HG03571 (cell line): Measurements from ENCODE around the gene SLC25A5.
"Not testable (repeated sequence)": the region's sequence is repeated elsewhere in the genome, so short reads cannot be mapped to it uniquely, and the experiment has no call there.

ENCODE experiments used
- ATAC-seq: cut with Tn5 transposase; IDR thresholded peaks from one replicate; pipeline ENCODE4 v1.9.1; 2021; ENCODE audit not compliant: unreplicated experiment

Gene SLC25A5

GRCh38 chrX:119467842-119468550 is at the start of gene SLC25A5:
Gene SLC25A5, plus strand, starts transcription at chrX:119468444. Its CDS starts 72 bp downstream, at chrX:119468516.
- peak; percentile 90 for ATAC-seq

- no peak for ATAC-seq
These were observed 49.1 kb upstream of the SLC25A5 start for GRCh38 chrX:119419146-119419545.

- no peak for ATAC-seq
These were observed 48.3 kb upstream of the SLC25A5 start for GRCh38 chrX:119419898-119420297.

DNA sequence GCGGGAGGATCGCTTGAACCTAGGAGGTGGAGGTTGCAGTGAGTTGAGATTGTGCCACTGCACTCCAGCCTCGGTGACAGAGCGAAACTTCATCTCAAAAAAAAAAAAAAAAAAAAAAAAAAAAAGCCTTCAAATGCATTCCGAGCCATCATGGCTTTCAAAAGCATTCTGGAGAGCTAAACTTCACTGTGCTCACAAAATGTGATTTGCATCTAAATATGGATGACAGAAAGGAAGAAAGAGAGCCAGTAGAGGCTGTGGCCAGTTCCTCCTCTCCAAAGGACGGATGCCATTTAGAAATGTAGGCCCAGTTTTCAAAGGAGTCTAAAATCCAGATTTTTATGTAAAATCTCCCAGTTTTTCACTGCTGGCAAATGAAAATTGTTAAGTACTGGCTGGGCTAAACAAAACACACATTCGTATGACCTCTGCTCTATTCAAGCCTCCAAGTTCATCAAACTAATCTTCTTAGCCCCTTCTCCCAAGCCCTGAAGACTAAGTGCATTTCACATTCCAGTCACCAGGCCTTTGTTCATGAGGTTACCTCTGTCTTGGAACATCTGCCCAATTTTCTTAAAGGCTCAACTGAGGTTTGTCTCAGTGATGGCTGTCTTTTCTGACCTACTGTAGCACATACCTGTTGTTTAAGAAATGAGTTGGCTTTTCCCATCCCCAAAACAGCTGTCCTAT is 47.1 kb upstream of the SLC25A5 start:
- no peak for ATAC-seq

- no peak for ATAC-seq
These were observed 44.6 kb upstream of the SLC25A5 start for GRCh38 chrX:119423631-119424030.

DNA sequence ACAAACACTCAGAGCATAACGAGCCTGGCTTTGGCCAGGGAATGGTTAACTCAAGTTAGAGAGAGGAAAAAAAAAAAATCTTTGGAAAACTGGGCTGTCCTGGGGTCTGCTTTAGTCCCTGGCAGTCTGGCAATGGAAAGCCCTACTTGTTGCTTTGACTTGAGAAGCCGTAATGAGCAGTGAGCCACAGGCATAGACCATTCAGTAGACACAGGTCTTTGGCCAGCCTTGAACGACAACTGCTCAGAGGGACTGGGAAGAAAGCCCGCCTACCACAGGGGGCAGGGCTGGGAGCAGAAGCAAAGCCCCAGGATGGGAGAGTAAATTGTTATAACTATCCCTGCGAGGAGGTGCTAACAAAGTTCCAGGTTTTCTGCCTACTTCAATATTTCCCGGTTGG is 43.2 kb upstream of the SLC25A5 start:
- no peak for ATAC-seq

DNA sequence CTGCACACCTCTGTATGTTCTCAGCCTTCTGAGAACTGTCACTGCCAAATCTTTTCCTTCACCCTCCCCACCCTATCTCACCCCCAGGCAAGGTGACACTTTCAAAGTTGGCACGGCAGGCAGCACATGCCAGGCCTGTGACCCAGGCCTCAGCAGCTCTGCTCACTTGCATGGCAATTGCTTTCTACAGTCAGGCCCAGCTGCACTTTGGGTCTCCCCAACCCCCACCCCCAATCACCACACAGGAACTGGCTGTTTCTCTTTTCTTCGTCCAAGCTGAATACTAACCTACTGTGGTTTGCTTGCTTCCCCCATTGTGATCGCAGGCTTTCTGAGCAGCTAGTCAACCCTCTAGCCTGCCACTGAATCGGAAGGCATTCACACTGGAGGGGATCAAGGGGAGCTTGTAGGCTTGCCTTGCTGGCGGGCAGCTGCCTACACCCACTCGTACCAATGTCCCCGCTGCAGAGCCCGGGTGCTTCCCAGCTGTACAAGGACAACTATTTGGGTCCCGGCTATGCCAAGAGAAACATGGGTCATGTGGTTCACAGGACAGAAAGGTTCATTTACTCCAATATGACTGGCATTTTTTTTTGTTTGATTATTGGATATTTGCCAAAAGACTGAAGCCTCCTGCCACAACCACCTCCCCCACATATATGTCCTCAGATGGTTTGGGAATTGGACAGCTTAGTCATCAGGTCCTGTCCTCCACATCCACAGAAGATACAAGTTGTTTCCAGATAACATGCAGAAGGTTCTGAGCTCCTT is 41.0 kb upstream of the SLC25A5 start:
- ATAC-seq: peak; percentile 91

DNA sequence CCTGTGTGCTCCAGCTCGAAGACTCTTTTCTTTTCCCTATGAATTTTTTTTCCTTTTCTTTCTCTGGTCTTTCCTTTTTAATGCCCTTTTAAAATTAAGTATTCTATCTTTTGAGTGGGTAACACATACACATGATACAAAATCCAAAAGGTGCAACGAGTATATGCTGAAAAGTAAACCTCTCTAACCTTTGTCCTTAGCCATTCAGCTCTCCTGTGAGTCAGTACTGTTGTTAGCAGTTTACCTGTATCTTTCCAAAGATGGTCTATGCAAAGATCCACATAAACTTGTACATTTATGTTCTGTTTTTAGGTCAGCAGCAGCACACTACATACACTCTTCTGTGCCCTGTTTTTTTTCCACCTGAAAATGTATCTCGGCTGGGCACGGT is 40.5 kb upstream of the SLC25A5 start:
- no peak for ATAC-seq

DNA sequence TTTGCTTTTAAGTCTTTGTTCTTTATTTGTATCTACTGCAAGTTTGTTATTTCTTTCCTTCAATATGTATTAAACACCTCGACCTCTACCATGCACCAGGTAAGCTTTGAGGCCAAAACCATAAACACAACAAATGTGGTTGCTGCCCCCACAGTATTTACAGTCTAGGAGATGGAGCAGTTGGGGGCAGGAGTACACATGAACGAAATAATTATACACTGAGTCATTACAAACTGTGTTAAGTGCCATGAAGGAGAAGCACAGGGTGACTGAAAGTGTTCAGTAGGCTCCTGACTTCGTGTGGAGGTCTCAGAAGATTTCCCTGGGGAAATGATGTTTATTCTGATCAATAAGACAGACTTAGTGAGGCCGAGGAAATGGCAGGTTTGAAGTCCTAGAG is 38.8 kb upstream of the SLC25A5 start:
- ATAC-seq: no peak

- ATAC-seq: not testable (repeated sequence)
These were observed 26.9 kb upstream of the SLC25A5 start for GRCh38 chrX:119441295-119441694.

DNA sequence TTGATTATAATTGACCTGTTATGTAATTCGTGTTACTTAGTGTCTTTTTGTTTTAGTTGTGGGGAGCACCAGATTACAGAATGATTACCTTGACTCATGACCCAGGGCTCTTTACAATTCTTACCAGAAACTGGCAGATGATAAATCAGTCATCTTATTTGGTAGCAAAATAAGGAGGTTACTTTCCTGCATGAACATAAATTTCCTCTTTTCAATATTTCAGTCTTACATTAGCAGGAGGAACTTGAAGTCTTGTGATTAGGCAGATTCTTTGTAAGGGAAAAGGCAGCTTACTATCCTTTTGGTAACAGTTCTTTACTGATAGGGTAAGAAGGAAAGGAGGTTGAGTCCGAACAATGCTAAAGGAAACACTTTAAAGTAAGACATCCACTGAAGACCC is 26.0 kb upstream of the SLC25A5 start:
- no peak for ATAC-seq

DNA sequence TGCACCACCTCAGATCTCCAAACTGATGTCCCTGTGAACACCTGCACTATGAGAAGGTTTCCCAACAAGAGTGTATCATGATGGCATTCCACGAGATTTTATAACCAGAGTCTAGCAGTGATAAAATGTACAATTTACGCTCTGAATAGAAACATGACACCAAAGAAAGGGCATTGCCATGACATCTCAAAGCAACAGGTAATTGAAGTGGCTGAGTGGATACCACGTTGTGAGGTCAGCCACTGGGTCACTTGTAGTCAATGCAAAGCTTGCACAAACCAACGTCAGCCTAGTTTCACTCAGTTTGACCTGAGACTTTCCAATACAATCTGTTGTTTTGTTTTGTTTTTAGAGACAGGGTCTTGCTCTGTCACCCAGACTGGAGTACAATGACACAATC is 15.0 kb upstream of the SLC25A5 start:
- no peak for ATAC-seq

GRCh38 chrX:119455264-119455663 is 13.0 kb upstream of the SLC25A5 start:
- no peak for ATAC-seq

- no peak for ATAC-seq
These were observed 9.1 kb upstream of the SLC25A5 start for GRCh38 chrX:119459181-119459580.

- ATAC-seq: no peak
These were observed 2.7 kb upstream of the SLC25A5 start for GRCh38 chrX:119465555-119465954.

DNA sequence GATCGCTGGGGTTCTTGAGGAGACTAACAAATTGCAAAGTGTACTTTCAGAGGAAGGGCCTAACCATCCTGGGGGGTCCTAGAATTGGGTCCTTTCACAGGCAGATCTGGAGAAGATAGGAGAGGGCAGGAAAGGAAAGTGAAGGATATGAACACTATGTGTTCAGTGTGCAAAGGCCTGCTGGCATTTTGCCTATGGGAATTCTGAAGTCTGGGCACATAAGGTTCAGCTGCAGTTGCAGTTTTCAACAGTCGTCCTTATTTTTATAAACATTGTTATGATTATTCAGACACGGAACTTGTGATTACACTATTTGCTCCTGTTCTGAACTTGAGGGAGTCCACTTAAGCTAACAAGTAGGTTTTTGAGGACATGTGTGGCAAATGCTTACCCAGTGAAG is 1.3 kb upstream of the SLC25A5 start:
- ATAC-seq: no peak

DNA sequence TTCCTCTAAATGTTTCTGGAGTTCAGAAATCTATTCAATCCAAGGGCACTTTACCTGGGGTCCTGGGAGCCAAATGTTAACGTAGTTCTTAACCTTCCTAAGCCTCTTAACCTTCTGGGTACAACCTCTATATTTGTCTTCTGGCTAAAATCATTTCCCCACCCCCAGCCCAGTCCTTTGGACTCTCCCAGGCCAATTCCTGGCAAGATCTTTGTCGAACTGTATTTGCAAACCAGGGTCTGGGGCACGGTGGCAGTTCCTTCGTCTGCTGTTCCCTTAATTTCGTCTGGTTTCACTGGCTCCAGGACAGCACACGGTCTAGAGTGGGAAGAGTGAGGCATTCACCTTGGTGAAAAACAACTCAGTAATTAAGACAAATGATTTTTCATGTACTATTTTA is 811 bp upstream of the SLC25A5 start:
- ATAC-seq: no peak

GRCh38 chrX:119468551-119469312 is 488 bp downstream of the SLC25A5 start:
- peak; percentile 61 for ATAC-seq

- no peak for ATAC-seq
These were observed 1.0 kb downstream of the SLC25A5 start for GRCh38 chrX:119469313-119469635.

GRCh38 chrX:119474615-119475388 is 6.6 kb downstream of the SLC25A5 start:
- no peak for ATAC-seq
